Heart left ventricle (tissue), 16 donors: ENCODE results near the gene COL28A1. TPM values are rescaled to one million over a fixed set of nuclear protein-coding genes. Genes with fewer than 3 reads are reported as not detected.
"Not testable (repeated sequence)": the region's sequence is repeated elsewhere in the genome, so short reads cannot be mapped to it uniquely, and the experiment has no call there.

ENCODE experiments used
- ATAC-seq, 4 donors: fragments of 200-7000 bp; cut with Tn5 transposase; one replicate each; pipeline ENCODE4 v1.9.1; 2020 to 2022; ENCODE audit warnings: moderate library complexity in 4 of 4, mild to moderate bottlenecking in 3 of 4, moderate number of reproducible peaks in 1 of 4
- DNase-seq, 5 donors: peaks; one replicate each; pipeline ENCODE4 v3.0.0-alpha.2; 2020
- H3K27ac ChIP-seq, 12 donors: fragments of 200-600 bp; sonication (generic) in 4 of 12; one replicate each; pipeline versions ENCODE4 v1.5.0 to v1.8.0; 2016 to 2022; ENCODE audit warnings: mild to moderate bottlenecking in 2 of 12
- H3K27me3 ChIP-seq, 9 donors: fragments of 200-600 bp; sonication (generic) in 2 of 9; one replicate each; pipeline versions ENCODE4 v1.5.1 to v1.8.0; 2016 to 2022; ENCODE audit warnings: mild to moderate bottlenecking in 3 of 9
- H3K36me3 ChIP-seq, 9 donors: fragments of 200-600 bp; sonication (generic) in 2 of 9; one replicate each; pipeline versions ENCODE4 v1.5.0 to v1.8.0; 2018 to 2022; ENCODE audit warnings: mild to moderate bottlenecking in 2 of 9
- H3K4me1 ChIP-seq, 12 donors: fragments of 200-600 bp; sonication (generic) in 4 of 12; one replicate each; pipeline versions ENCODE4 v1.5.0 to v1.8.0; 2016 to 2022; ENCODE audit warnings: mild to moderate bottlenecking in 3 of 12
- H3K4me3 ChIP-seq, 12 donors: fragments of 200-600 bp; sonication (generic) in 4 of 12; one replicate each; pipeline versions ENCODE4 v1.5.0 to v1.8.0; 2017 to 2022; ENCODE audit warnings: mild to moderate bottlenecking in 9 of 12, moderate library complexity in 4 of 12
- H3K9me3 ChIP-seq, 12 donors: fragments of 200-600 bp; sonication (generic) in 4 of 12; one replicate each; pipeline versions ENCODE4 v1.5.0 to v1.8.0; 2016 to 2022; ENCODE audit warnings: mild to moderate bottlenecking in 1 of 12
- CTCF ChIP-seq, 12 donors: fragments of 200-600 bp; sonication (generic) in 4 of 12; IDR thresholded peaks; one replicate each; pipeline versions ENCODE4 v1.5.0 to v1.8.0; 2018 to 2022; ENCODE audit warnings: antibody characterized with exemption in 12 of 12, mild to moderate bottlenecking in 5 of 12
- POLR2A ChIP-seq, 2 donors: fragments of 450-650 bp; IDR thresholded peaks; one replicate each; pipeline ENCODE4 v1.6.1; 2017; ENCODE audit warnings: antibody characterized with exemption in 2 of 2, mild to moderate bottlenecking in 2 of 2, moderate library complexity in 2 of 2
- WGBS, 4 donors: extraction: QIAGEN DNeasy Blood & Tissue Kit in 2 of 4; methylation state at CpG; one replicate each; pipeline versions ENCODE4 v1.1.5 to v1.1.7; 2013 to 2018; 5-methylcytosine and 5-hydroxymethylcytosine counted together
- intact Hi-C, 10 donors: fragments of 100-400 bp; cut with DNase I; formaldehyde crosslinking; loops; one replicate each; pipeline versions ENCODE4 v1.11.1 to v1.14.2; 2022
- polyA plus RNA-seq, 2 donors: library from polyadenylated mRNA; stranded (reverse); fragments of 200-250 nt; gene quantifications; one replicate each; pipeline ENCODE4 v1.2.3, GENCODE V29; 2013
- total RNA-seq, 9 donors: library from RNA; depleted of rRNA in 2 of 9; stranded (reverse); fragments of >200 nt in 2 of 9; fragmentation: NEBNext Ultra II Directional in 3 of 9; extraction: Animal tissue kit (Norgen Biotek cat#: 25700) in 3 of 9; gene quantifications; one replicate each; pipeline versions ENCODE4 v1.1.0 to v1.2.4, GENCODE V29; 2016 to 2023
- donor health status: ischemic (EF 13 %, LVEDD 7.1; RV severe dilation, severe dysfunction).
- donor health status: healthy with polysubstance abuse.
- donor health status: DM: no; HTN: yes; CAD: no.
- donor health status: DM: no; HTN: no; CAD: no.
- donor health status: ischemic (EF 25% LVEDD 6.9; RV normal size, moderate dysfunction).
- donor health status: ischemic (EF 25% LVEDD 5.7; RV mildly dilated, moderate dysfunction).
- donor health status: healthy.
- donor health status: DM: yes; HTN: yes; CAD: no.
- donor health status: ischemic (EF 35%, LVEDD 5.7; RV mildly dilated, moderate dysfunction).
- donor health status: nonischemic (EF 11% LVEDD 7.7; RV severe dilation, severe dysfunction).
- donor health status: DM: yes; HTN: yes; CAD: no.
- donor health status: PGD.
- donor health status: ischemic (EF 29% LVEDD 5.4; RV normal size, mild dysfunction).
- donor health status: nonischemic (EF 23%, LVEDD 6.1; RV moderate dilation, normal function).

COL28A1 gene
- total and polyA plus RNA-seq, 11 donors: 0.28 to 4.4 (median 1.2) TPM

- Histone ChIP-seq H3K4me3 (no peak overlapping the region), H3K4me1 (no peaks in the 10 kb centered on the region), H3K27ac (no peak overlapping the region), H3K9me3 (peaks cover 0 to 41% (median 13%) of the 10 kb centered on the region in 12 donors), H3K27me3 (no peaks in the 10 kb centered on the region), H3K36me3 (no peaks in the 10 kb centered on the region)
- ATAC-seq: no peak
- intact Hi-C loops: loop anchor here in 1 of 10 donors (10.0 kb wide), 1 partner anchor 52 kb away; no protein-coding TSS in a partner anchor
- 84 to 86% (median 85%) methylated on average over 3 of the region's 3 CpGs for WGBS, 4 donors
- no peak for DNase-seq
- TF ChIP-seq POLR2A (IDR thresholded peaks at IDR 0.05): no peak
- no peak for TF ChIP-seq CTCF (IDR thresholded peaks at IDR 0.05)
Measured at GRCh38 chr7:7486362-7486761, 49.3 kb downstream of the COL28A1 start.

- Histone ChIP-seq H3K36me3 (no peaks in the 10 kb centered on the region), H3K9me3 (peaks cover 0 to 41% (median 13%) of the 10 kb centered on the region in 12 donors), H3K27me3 (no peaks in the 10 kb centered on the region), H3K27ac (no peak overlapping the region), H3K4me3 (no peak overlapping the region), H3K4me1 (no peaks in the 10 kb centered on the region)
- DNase-seq: no peak
- intact Hi-C loops: loop anchor here in 1 of 10 donors (10.0 kb wide), 1 partner anchor 49 kb away; no protein-coding TSS in a partner anchor
- 95 to 98% (median 97%) methylated on average over 1 of the region's 1 CpG for WGBS, 4 donors
- no peak for TF ChIP-seq CTCF (IDR thresholded peaks at IDR 0.05)
- TF ChIP-seq POLR2A (IDR thresholded peaks at IDR 0.05): no peak
- no peak for ATAC-seq
Measured at GRCh38 chr7:7484072-7484471, 51.6 kb downstream of the COL28A1 start.

- no peak for DNase-seq
- no peak for ATAC-seq
- no peak for TF ChIP-seq POLR2A (IDR thresholded peaks at IDR 0.05)
- TF ChIP-seq CTCF (IDR thresholded peaks at IDR 0.05): no peak
- Histone ChIP-seq H3K36me3 (no peaks in the 10 kb centered on the region), H3K4me1 (no peaks in the 10 kb centered on the region), H3K4me3 (no peak overlapping the region), H3K27me3 (no peaks in the 10 kb centered on the region), H3K27ac (no peak overlapping the region), H3K9me3 (peaks cover 0 to 30% (median 5%) of the 10 kb centered on the region in 12 donors)
- intact Hi-C loops: loop anchor here in 1 of 10 donors (10.0 kb wide), 1 partner anchor 47 kb away; no protein-coding TSS in a partner anchor
- WGBS, 4 donors: 92 to 98% (median 95%) methylated on average over 2 of the region's 2 CpGs
Measured at GRCh38 chr7:7481802-7482201, 53.9 kb downstream of the COL28A1 start.

- H3K4me3 ChIP-seq: no peak overlapping the region
- DNase-seq (no peak), ATAC-seq (no peak)
- intact Hi-C loops: no loop called here
- TF ChIP-seq POLR2A (IDR thresholded peaks at IDR 0.05): no peak
- H3K27ac ChIP-seq: peak overlapping the region in 2 of 12 donors; percentile 18 to 53
- no peaks in the 10 kb centered on the region for H3K4me1 ChIP-seq
- H3K36me3 ChIP-seq: no peaks in the 10 kb centered on the region
- WGBS, 4 donors: 75 to 82% (median 78%) methylated on average over 2 of the region's 2 CpGs
- H3K27me3 ChIP-seq: no peaks in the 10 kb centered on the region
- peaks cover 0 to 11% (median 0%) of the 10 kb centered on the region in 12 donors for H3K9me3 ChIP-seq
Measured at GRCh38 chr7:7479275-7479805, 56.3 kb downstream of the COL28A1 start.

- Histone ChIP-seq H3K27me3 (no peaks in the 10 kb centered on the region), H3K9me3 (peaks cover 0 to 3% (median 0%) of the 10 kb centered on the region in 12 donors), H3K36me3 (no peaks in the 10 kb centered on the region), H3K27ac (peak overlapping the region in 2 of 12 donors; percentile 18 to 53), H3K4me3 (no peak overlapping the region), H3K4me1 (no peaks in the 10 kb centered on the region)
- intact Hi-C loops: no loop called here
- ATAC-seq: no peak
- TF ChIP-seq CTCF (IDR thresholded peaks at IDR 0.05) (no peak), POLR2A (IDR thresholded peaks at IDR 0.05) (no peak)
- DNase-seq: peak in 2 of 5 donors; percentile 19 to 44
- WGBS, 4 donors: 91 to 96% (median 95%) methylated on average over 6 to 23 of the region's 23 CpGs
Measured at GRCh38 chr7:7478569-7478968, 57.1 kb downstream of the COL28A1 start.

- intact Hi-C loops, ATAC-seq, H3K36me3 ChIP-seq, H3K27me3 ChIP-seq, H3K4me3 ChIP-seq, DNase-seq, H3K27ac ChIP-seq, H3K4me1 ChIP-seq, H3K9me3 ChIP-seq: not testable (repeated sequence)
- WGBS, 4 donors: 89 to 96% (median 92%) methylated on average over 7 of the region's 7 CpGs
Measured at GRCh38 chr7:7477641-7478040, 58.0 kb downstream of the COL28A1 start.
